GM12878 (cell line): ENCODE results near the gene TBC1D10A.

ENCODE experiments used
- CEBPB ChIP-seq, 2 experiments: fragments of 150-350 bp in 1 of 2; IDR thresholded peaks; 2 replicates each; pipeline ENCODE4 v1.6.1; 2012 to 2014; ENCODE audit warnings: low read depth in 2 of 2, low read length in 2 of 2, borderline replicate concordance in 1 of 2, inconsistent platforms in 1 of 2
- DPF2 ChIP-seq: fragments of 450-650 bp; IDR thresholded peaks from 2 replicates; pipeline ENCODE4 v1.6.1; 2017; ENCODE audit warnings: mild to moderate bottlenecking
- EP300 ChIP-seq, 2 experiments: fragments of 150-350 bp in 1 of 2; IDR thresholded peaks; 2 replicates each; pipeline ENCODE4 v1.6.1; 2011 to 2012; ENCODE audit warnings: low read depth in 2 of 2, low read length in 2 of 2, borderline replicate concordance in 1 of 2, improper control_type of control experiment in 1 of 2, inconsistent platforms in 1 of 2; ENCODE audit not compliant: control insufficient read depth in 1 of 2
- KAT2A ChIP-seq: conservative IDR thresholded peaks from 2 replicates; pipeline ENCODE4 v1.6.1; 2011; ENCODE audit warnings: low read depth, low read length; ENCODE audit not compliant: control insufficient read depth
- POLR2A ChIP-seq: IDR thresholded peaks from 2 replicates; pipeline ENCODE4 v1.6.1; 2011; ENCODE audit warnings: low read depth, mild to moderate bottlenecking, low read length
- POLR2AphosphoS5 ChIP-seq: IDR thresholded peaks from 2 replicates; pipeline ENCODE4 v1.6.1; 2011; ENCODE audit warnings: mild to moderate bottlenecking, low read length, inconsistent platforms
- RAD51 ChIP-seq: fragments of 450-650 bp; IDR thresholded peaks from 2 replicates; pipeline ENCODE4 v1.6.1; 2016; ENCODE audit warnings: moderate library complexity, mild to moderate bottlenecking, inconsistent platforms
- SP1 ChIP-seq: IDR thresholded peaks from one replicate; pipeline ENCODE4 v1.6.1; 2011; ENCODE audit warnings: low read depth, low read length
- SREBF2 ChIP-seq: IDR thresholded peaks from 2 replicates; pipeline ENCODE4 v1.6.1; 2012; ENCODE audit warnings: mild to moderate bottlenecking, low read length
- STAT1 ChIP-seq: fragments of 450-650 bp; conservative IDR thresholded peaks from 2 replicates; pipeline ENCODE4 v1.6.1; 2014; ENCODE audit warnings: antibody characterized with exemption, mild to moderate bottlenecking
- TF ChIP-seq, protein P1 (sequence below): fragments of 450-650 bp; IDR thresholded peaks from 2 replicates; pipeline ENCODE4 v1.6.1; 2017; ENCODE audit warnings: borderline replicate concordance
- TF ChIP-seq, protein P2 (sequence below), 3 experiments: IDR thresholded peaks in 2 of 3; conservative IDR thresholded peaks in 1 of 3; 2 replicates each; pipeline ENCODE4 v1.5.1; 2011; ENCODE audit warnings: low read depth in 3 of 3, low read length in 3 of 3, mild to moderate bottlenecking in 3 of 3, control low read depth in 2 of 3, moderate library complexity in 2 of 3, inconsistent platforms in 1 of 3, mixed read lengths in 1 of 3; ENCODE audit not compliant: control insufficient read depth in 2 of 3, insufficient read depth in 1 of 3; ENCODE audit errors: extremely low read depth in 1 of 3
- TF ChIP-seq, protein P3 (sequence below): fragments of 150-350 bp; IDR thresholded peaks from 2 replicates; pipeline ENCODE4 v1.6.1; 2016; ENCODE audit warnings: low read depth, low read length

- TF ChIP-seq STAT1 (no peak), SREBF2 (no peak), RAD51 (no peak), POLR2AphosphoS5 (no peak), DPF2 (no peak), POLR2A (no peak), KAT2A (no peak), CEBPB (IDR thresholded peaks at IDR 0.05; ENCODE audit: borderline replicate concordance in 1 of 2, low read depth in 2 of 2, low read length in 2 of 2) (no peak), SP1 (no peak), EP300 (IDR thresholded peaks at IDR 0.05; ENCODE audit: borderline replicate concordance in 1 of 2, control insufficient read depth in 1 of 2, low read depth in 2 of 2, low read length in 2 of 2) (no peak)
- TF ChIP-seq, protein P1, sequence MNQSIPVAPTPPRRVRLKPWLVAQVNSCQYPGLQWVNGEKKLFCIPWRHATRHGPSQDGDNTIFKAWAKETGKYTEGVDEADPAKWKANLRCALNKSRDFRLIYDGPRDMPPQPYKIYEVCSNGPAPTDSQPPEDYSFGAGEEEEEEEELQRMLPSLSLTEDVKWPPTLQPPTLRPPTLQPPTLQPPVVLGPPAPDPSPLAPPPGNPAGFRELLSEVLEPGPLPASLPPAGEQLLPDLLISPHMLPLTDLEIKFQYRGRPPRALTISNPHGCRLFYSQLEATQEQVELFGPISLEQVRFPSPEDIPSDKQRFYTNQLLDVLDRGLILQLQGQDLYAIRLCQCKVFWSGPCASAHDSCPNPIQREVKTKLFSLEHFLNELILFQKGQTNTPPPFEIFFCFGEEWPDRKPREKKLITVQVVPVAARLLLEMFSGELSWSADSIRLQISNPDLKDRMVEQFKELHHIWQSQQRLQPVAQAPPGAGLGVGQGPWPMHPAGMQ, result no peak
- TF ChIP-seq, protein P2, sequence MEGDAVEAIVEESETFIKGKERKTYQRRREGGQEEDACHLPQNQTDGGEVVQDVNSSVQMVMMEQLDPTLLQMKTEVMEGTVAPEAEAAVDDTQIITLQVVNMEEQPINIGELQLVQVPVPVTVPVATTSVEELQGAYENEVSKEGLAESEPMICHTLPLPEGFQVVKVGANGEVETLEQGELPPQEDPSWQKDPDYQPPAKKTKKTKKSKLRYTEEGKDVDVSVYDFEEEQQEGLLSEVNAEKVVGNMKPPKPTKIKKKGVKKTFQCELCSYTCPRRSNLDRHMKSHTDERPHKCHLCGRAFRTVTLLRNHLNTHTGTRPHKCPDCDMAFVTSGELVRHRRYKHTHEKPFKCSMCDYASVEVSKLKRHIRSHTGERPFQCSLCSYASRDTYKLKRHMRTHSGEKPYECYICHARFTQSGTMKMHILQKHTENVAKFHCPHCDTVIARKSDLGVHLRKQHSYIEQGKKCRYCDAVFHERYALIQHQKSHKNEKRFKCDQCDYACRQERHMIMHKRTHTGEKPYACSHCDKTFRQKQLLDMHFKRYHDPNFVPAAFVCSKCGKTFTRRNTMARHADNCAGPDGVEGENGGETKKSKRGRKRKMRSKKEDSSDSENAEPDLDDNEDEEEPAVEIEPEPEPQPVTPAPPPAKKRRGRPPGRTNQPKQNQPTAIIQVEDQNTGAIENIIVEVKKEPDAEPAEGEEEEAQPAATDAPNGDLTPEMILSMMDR (IDR thresholded peaks at IDR 0.05 in 2 of 3, conservative IDR thresholded peaks at IDR 0.05 in 1 of 3; ENCODE audit: control insufficient read depth in 2 of 3, extremely low read depth in 1 of 3, insufficient read depth in 1 of 3, low read depth in 3 of 3, low read length in 3 of 3), result no peak
- TF ChIP-seq, protein P3, sequence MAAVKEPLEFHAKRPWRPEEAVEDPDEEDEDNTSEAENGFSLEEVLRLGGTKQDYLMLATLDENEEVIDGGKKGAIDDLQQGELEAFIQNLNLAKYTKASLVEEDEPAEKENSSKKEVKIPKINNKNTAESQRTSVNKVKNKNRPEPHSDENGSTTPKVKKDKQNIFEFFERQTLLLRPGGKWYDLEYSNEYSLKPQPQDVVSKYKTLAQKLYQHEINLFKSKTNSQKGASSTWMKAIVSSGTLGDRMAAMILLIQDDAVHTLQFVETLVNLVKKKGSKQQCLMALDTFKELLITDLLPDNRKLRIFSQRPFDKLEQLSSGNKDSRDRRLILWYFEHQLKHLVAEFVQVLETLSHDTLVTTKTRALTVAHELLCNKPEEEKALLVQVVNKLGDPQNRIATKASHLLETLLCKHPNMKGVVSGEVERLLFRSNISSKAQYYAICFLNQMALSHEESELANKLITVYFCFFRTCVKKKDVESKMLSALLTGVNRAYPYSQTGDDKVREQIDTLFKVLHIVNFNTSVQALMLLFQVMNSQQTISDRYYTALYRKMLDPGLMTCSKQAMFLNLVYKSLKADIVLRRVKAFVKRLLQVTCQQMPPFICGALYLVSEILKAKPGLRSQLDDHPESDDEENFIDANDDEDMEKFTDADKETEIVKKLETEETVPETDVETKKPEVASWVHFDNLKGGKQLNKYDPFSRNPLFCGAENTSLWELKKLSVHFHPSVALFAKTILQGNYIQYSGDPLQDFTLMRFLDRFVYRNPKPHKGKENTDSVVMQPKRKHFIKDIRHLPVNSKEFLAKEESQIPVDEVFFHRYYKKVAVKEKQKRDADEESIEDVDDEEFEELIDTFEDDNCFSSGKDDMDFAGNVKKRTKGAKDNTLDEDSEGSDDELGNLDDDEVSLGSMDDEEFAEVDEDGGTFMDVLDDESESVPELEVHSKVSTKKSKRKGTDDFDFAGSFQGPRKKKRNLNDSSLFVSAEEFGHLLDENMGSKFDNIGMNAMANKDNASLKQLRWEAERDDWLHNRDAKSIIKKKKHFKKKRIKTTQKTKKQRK, result no peak
Measured at GRCh38 chr22:30361916-30362650, 35.3 kb upstream of the TBC1D10A start.
